DOHH2 (cell line): ENCODE results near the gene CILP.

Source experiments
- H3F3A ChIP-seq: fragments of 200-600 bp; sonication (generic), shearing (Covaris generic); 2 replicates; pipeline ENCODE4 v1.6.0; 2016; ENCODE audit warnings: antibody characterized with exemption, mild to moderate bottlenecking; ENCODE audit not compliant: control insufficient read depth, insufficient read depth
- H3K27ac ChIP-seq: fragments of 200-600 bp; sonication (generic); 2 replicates; pipeline ENCODE4 v1.5.1; 2014; ENCODE audit warnings: low read depth, mild to moderate bottlenecking, low read length, moderate library complexity
- H3K27me3 ChIP-seq: fragments of 200-600 bp; sonication (generic); 2 replicates; pipeline ENCODE4 v1.6.1; 2014; ENCODE audit warnings: mild to moderate bottlenecking, low read length, mixed read lengths; ENCODE audit not compliant: control insufficient read depth
- H3K36me3 ChIP-seq: fragments of 200-600 bp; sonication (generic); 2 replicates; pipeline ENCODE4 v1.6.1; 2014; ENCODE audit warnings: mild to moderate bottlenecking, low read length, moderate library complexity, mixed read lengths; ENCODE audit not compliant: control insufficient read depth
- H3K4me1 ChIP-seq: fragments of 200-600 bp; sonication (generic); 2 replicates; pipeline ENCODE4 v1.6.1; 2014; ENCODE audit warnings: mild to moderate bottlenecking, low read length, mixed read lengths; ENCODE audit not compliant: control insufficient read depth
- H3K4me2 ChIP-seq: fragments of 200-600 bp; sonication (generic); 2 replicates; pipeline ENCODE4 v1.6.0; 2014; ENCODE audit warnings: mild to moderate bottlenecking, low read length, moderate library complexity
- H3K4me3 ChIP-seq: fragments of 200-600 bp; sonication (generic); 2 replicates; pipeline ENCODE4 v1.5.1; 2014; ENCODE audit warnings: mild to moderate bottlenecking, low read length, mixed read lengths
- H3K79me2 ChIP-seq: fragments of 200-600 bp; sonication (generic); 2 replicates; pipeline ENCODE4 v1.6.1; 2014; ENCODE audit warnings: mild to moderate bottlenecking, low read length, mixed read lengths; ENCODE audit not compliant: control insufficient read depth
- H3K9me2 ChIP-seq: fragments of 200-600 bp; sonication (generic); replicated peaks from 2 replicates; pipeline ENCODE4 v1.6.1; 2014; ENCODE audit warnings: mild to moderate bottlenecking, low read length, mixed read lengths; ENCODE audit not compliant: control insufficient read depth
- H3K9me3 ChIP-seq: fragments of 200-600 bp; sonication (generic); 2 replicates; pipeline ENCODE4 v1.6.1; 2014; ENCODE audit warnings: antibody characterized with exemption, low read length, mixed read lengths; ENCODE audit not compliant: control insufficient read depth, insufficient read depth
- H4K20me1 ChIP-seq: fragments of 200-600 bp; sonication (generic); 2 replicates; pipeline ENCODE4 v1.6.0; 2014; ENCODE audit warnings: low read depth, mild to moderate bottlenecking, antibody characterized with exemption, low read length, moderate library complexity; ENCODE audit not compliant: control insufficient read depth, insufficient read depth
- EZH2phosphoT487 ChIP-seq: fragments of 200-600 bp; sonication (generic); IDR thresholded peaks from 2 replicates; pipeline ENCODE4 v1.6.1; 2017; ENCODE audit warnings: borderline replicate concordance, mild to moderate bottlenecking, antibody characterized with exemption, low read length, moderate library complexity, mixed read lengths
- TF ChIP-seq, protein P1 (sequence below): fragments of 200-600 bp; sonication (generic); IDR thresholded peaks from one replicate; pipeline ENCODE4 v1.5.1; 2014; ENCODE audit warnings: antibody characterized with exemption, mild to moderate bottlenecking, low read depth, low read length; ENCODE audit not compliant: poor library complexity, severe bottlenecking

The CILP gene

DNA sequence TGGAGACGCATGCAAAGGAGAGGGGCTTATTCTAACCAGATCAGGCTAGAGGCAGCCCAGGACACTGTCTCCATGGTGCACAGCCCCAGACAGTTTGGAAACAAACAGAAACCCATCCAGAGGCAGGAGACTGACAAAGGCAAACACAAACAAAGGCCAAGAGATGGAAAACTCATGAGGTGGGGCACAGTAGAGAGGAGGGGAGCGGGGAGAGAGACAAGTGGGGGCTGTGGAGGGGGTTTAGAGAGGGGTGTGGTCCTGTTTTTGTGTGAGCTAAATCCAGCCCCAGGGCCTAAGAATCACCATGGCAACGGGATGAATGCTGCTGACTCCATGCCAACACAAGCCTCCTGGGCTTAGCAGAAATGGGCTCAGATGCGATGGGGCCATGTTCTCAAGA lies 43.1 kb upstream of the CILP start:
- Histone ChIP-seq H3K4me2 (no peak overlapping the region), H3F3A (no peaks in the 10 kb centered on the region), H3K9me2 (no peaks in the 10 kb centered on the region), H4K20me1 (no peaks in the 10 kb centered on the region), H3K4me3 (no peak overlapping the region), H3K4me1 (no peaks in the 10 kb centered on the region), H3K36me3 (no peaks in the 10 kb centered on the region; the same call in 1 of the 2 replicates), H3K79me2 (no peaks in the 10 kb centered on the region), H3K27me3 (no peaks in the 10 kb centered on the region), H3K9me3 (no peaks in the 10 kb centered on the region), H3K27ac (no peak overlapping the region)
- TF ChIP-seq, protein P1, sequence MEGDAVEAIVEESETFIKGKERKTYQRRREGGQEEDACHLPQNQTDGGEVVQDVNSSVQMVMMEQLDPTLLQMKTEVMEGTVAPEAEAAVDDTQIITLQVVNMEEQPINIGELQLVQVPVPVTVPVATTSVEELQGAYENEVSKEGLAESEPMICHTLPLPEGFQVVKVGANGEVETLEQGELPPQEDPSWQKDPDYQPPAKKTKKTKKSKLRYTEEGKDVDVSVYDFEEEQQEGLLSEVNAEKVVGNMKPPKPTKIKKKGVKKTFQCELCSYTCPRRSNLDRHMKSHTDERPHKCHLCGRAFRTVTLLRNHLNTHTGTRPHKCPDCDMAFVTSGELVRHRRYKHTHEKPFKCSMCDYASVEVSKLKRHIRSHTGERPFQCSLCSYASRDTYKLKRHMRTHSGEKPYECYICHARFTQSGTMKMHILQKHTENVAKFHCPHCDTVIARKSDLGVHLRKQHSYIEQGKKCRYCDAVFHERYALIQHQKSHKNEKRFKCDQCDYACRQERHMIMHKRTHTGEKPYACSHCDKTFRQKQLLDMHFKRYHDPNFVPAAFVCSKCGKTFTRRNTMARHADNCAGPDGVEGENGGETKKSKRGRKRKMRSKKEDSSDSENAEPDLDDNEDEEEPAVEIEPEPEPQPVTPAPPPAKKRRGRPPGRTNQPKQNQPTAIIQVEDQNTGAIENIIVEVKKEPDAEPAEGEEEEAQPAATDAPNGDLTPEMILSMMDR, result no peak
- TF ChIP-seq EZH2phosphoT487, result no peak

DNA sequence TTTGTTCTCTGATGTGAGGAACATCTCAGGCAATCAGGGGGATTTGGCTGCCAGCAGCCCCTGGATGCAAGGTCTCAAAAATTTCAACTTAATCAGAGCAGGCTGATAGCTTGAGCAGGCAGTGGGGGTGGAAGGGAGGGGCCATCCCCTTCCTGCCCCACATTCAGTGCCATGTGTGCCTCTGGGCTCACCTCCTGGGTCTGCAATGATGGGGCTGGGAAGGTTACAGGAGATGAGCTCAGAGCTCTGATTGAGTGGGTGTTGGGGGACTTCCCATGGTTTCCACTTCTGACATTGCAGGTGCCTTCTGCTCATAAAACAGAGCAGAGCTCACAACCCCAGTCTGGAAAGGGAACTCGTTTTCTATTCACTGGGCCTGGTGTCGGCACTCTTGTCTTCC lies 38.4 kb upstream of the CILP start:
- no peaks in the 10 kb centered on the region for H3F3A ChIP-seq
- no peak overlapping the region for H3K4me2 ChIP-seq
- H3K27ac ChIP-seq, result no peak overlapping the region
- H4K20me1 ChIP-seq, result no peaks in the 10 kb centered on the region
- H3K9me3 ChIP-seq, result no peaks in the 10 kb centered on the region
- H3K27me3 ChIP-seq, result no peaks in the 10 kb centered on the region
- H3K4me1 ChIP-seq, result no peaks in the 10 kb centered on the region
- no peaks in the 10 kb centered on the region for H3K9me2 ChIP-seq
- H3K4me3 ChIP-seq, result no peak overlapping the region
- no peak for TF ChIP-seq EZH2phosphoT487
- TF ChIP-seq, protein P1, result no peak
- no peaks in the 10 kb centered on the region for H3K79me2 ChIP-seq
- H3K36me3 ChIP-seq, result no peaks in the 10 kb centered on the region

DNA sequence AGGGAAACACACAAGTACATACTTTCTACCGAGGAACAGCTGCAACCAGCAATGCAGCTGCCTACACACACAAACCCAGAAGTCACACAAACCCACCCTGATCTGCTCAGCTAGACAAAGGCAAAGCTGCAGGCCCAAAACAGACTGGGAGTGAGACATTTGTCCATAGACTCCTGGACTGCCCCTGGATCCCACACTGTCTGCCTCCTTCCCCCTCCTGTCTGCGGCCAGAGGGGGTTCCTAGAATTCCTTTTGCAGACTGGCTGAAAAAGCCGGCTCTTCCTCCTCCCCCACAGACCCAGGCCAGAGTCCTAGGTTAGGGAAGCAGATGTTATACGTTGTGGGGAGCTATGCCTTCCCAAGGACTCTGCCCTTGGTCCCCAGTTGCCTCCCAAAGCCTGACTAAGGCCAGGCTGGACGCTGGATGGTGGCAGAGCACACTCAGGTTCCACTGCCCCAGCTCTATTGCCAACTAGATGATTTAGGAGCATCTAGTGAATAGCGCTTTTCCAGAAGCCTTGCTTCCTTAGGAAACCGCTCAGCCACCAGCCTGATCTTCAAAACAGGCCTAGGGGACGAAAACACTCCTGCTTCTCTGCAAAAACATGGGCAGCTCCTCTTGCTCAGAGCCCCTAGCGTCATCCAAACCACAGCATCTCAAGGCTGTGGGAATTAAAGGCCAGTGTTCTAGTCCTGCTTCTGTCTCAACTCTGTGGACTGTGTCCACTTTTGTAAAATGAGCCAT lies 37.4 kb upstream of the CILP start:
- no peak overlapping the region for H3K4me2 ChIP-seq
- H3K9me2 ChIP-seq, result no peaks in the 10 kb centered on the region
- TF ChIP-seq EZH2phosphoT487, result no peak
- TF ChIP-seq, protein P1, result no peak
- H3K4me3 ChIP-seq, result no peak overlapping the region
- no peaks in the 10 kb centered on the region for H3F3A ChIP-seq
- H4K20me1 ChIP-seq, result no peaks in the 10 kb centered on the region
- H3K4me1 ChIP-seq, result no peaks in the 10 kb centered on the region
- H3K9me3 ChIP-seq, result no peaks in the 10 kb centered on the region
- no peak overlapping the region for H3K27ac ChIP-seq
- H3K79me2 ChIP-seq, result no peaks in the 10 kb centered on the region
- H3K27me3 ChIP-seq, result no peaks in the 10 kb centered on the region
- no peaks in the 10 kb centered on the region for H3K36me3 ChIP-seq
